Right lobe of liver (tissue), 4 donors: ENCODE data around the gene KRTAP12-1.

Experiments
- POLR2A ChIP-seq: fragments of 450-650 bp; IDR thresholded peaks from one replicate; pipeline ENCODE4 v1.6.1; 2017; ENCODE audit warnings: antibody characterized with exemption, mild to moderate bottlenecking
- TF ChIP-seq, protein P1 (sequence below), 4 donors: fragments of 200-600 bp in 3 of 4; fragments of 450-650 bp in 1 of 4; IDR thresholded peaks; one replicate each; pipeline versions ENCODE4 v1.5.1 to v1.8.0; 2016 to 2022; ENCODE audit warnings: antibody characterized with exemption in 4 of 4, mild to moderate bottlenecking in 2 of 4
- donor health status: DM: no; HTN: no; CAD: no.
- donor health status: DM: no; HTN: no; CAD: no.
- donor health status: DM: no; HTN: yes; CAD: no.

DNA sequence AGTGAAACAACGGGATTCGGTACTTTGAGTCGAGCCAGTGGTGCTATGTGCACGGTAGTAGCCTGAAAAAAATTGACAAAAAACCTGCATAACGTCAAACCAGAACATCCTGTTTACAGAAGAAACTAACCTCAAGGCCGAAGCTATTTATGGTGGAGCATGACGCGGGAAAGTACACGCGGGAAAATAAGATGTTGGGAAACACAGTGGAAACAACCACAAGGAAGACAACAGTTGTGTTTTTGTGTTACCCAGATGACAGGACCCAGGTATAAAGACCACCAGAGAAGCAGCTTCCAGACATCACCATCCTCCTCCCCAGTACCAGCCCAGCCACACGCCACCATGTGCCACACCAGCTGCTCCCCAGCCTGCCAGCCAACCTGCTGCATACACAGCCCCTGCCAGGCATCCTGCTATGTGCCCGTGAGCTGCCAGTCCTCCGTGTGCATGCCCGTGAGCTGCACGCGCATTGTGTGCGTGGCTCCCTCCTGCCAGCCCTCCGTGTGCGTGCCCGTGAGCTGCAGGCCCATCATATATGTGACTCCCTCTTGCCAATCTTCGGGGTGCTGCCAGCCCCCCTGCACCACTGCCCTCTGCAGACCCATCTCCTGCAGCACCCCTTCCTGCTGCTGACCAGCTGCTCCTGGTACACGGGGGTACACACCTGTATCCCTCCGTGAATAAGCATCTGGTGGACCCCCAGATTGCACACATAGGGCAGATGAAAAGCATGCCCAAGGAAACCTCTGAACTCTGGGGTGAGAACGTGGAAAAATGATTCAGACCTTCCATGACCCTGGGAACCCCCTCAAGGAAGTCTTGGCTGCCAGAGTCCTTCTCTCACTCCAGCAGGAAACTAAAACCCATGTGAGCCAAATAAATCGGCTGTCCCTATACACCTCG, 24.1 kb downstream of the KRTAP12-1 start, which contains the start of gene KRTAP12-3:
- TF ChIP-seq, protein P1, sequence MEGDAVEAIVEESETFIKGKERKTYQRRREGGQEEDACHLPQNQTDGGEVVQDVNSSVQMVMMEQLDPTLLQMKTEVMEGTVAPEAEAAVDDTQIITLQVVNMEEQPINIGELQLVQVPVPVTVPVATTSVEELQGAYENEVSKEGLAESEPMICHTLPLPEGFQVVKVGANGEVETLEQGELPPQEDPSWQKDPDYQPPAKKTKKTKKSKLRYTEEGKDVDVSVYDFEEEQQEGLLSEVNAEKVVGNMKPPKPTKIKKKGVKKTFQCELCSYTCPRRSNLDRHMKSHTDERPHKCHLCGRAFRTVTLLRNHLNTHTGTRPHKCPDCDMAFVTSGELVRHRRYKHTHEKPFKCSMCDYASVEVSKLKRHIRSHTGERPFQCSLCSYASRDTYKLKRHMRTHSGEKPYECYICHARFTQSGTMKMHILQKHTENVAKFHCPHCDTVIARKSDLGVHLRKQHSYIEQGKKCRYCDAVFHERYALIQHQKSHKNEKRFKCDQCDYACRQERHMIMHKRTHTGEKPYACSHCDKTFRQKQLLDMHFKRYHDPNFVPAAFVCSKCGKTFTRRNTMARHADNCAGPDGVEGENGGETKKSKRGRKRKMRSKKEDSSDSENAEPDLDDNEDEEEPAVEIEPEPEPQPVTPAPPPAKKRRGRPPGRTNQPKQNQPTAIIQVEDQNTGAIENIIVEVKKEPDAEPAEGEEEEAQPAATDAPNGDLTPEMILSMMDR (IDR thresholded peaks at IDR 0.05), result no peak
- no peak for TF ChIP-seq POLR2A
